Caco-2 (cell line): ENCODE data around the gene STAT3. TPM values are rescaled to one million over a fixed set of nuclear protein-coding genes. Genes with fewer than 3 reads are reported as not detected.
"Not testable (repeated sequence)": the region's sequence is repeated elsewhere in the genome, so short reads cannot be mapped to it uniquely, and the experiment has no call there.

Experiments
- BruUV-seq: library from RNA; stranded (reverse); fragments of 400-500 nt; replicated peaks from 2 replicates; lab custom pipeline; 2021; lab: Mats Ljungman, UMichigan
- CTCF ChIA-PET: fragments of 300-600 bp; sonication (Branson Sonifier 250); formaldehyde crosslinking; loops from one replicate; lab custom pipeline; 2022; ENCODE audit warnings: antibody characterized with exemption; lab: Charles Lee
- POLR2A ChIA-PET: fragments of 300-600 bp; sonication (Branson Sonifier 250); formaldehyde crosslinking; loops from one replicate; lab custom pipeline; 2022; ENCODE audit warnings: antibody characterized with exemption; lab: Charles Lee
- DNase-seq, 2 experiments: peaks; one replicate each; pipeline versions ENCODE4 v3.0.0 to v3.0.0-alpha.2; 2020 to 2022
- H3K27me3 ChIP-seq: replicated peaks from 2 replicates; pipeline ENCODE4 v1.6.0; 2011; ENCODE audit warnings: low read length; ENCODE audit not compliant: control insufficient read depth, insufficient read depth
- H3K36me3 ChIP-seq: 2 replicates; pipeline ENCODE4 v1.5.1; 2011; ENCODE audit warnings: low read length; ENCODE audit not compliant: control insufficient read depth, insufficient read depth
- H3K4me1 ChIP-seq: fragments of 250-450 bp; sonication (Bioruptor Pico); 2 replicates; pipeline ENCODE4 v1.5.1; 2020; ENCODE audit warnings: mild to moderate bottlenecking
- H3K4me3 ChIP-seq: 2 replicates; pipeline ENCODE4 v1.5.1; 2011; ENCODE audit warnings: low read depth, mild to moderate bottlenecking, control low read depth, low read length
- H3K9me3 ChIP-seq: fragments of 250-450 bp; sonication (Bioruptor Pico); 2 replicates; pipeline ENCODE4 v1.5.1; 2020; ENCODE audit warnings: mild to moderate bottlenecking, moderate library complexity
- H3K27ac Mint-ChIP-seq: one replicate; pipeline ENCODE4 v1.8.0; 2022; ENCODE audit warnings: mixed read lengths; ENCODE audit not compliant: unreplicated experiment
- H3K27me3 Mint-ChIP-seq: one replicate; pipeline ENCODE4 v1.8.0; 2022; ENCODE audit warnings: mixed read lengths; ENCODE audit not compliant: insufficient read depth, unreplicated experiment
- H3K36me3 Mint-ChIP-seq: one replicate; pipeline ENCODE4 v1.8.0; 2022; ENCODE audit warnings: mild to moderate bottlenecking, mixed read lengths; ENCODE audit not compliant: insufficient read depth, unreplicated experiment
- H3K4me1 Mint-ChIP-seq: one replicate; pipeline ENCODE4 v1.8.0; 2022; ENCODE audit warnings: low read depth, mixed read lengths; ENCODE audit not compliant: unreplicated experiment
- H3K4me3 Mint-ChIP-seq: one replicate; pipeline ENCODE4 v1.8.0; 2022; ENCODE audit warnings: mild to moderate bottlenecking, moderate library complexity, mixed read lengths; ENCODE audit not compliant: unreplicated experiment
- H3K9me3 Mint-ChIP-seq: one replicate; pipeline ENCODE4 v1.8.0; 2022; ENCODE audit warnings: mixed read lengths; ENCODE audit not compliant: unreplicated experiment
- intact Hi-C: fragments of 100-400 bp; cut with micrococcal nuclease; formaldehyde crosslinking; loops from one replicate; pipeline ENCODE4 v1.10.0; 2022; ENCODE audit not compliant: unreplicated experiment
- total RNA-seq: library from RNA; stranded (reverse); gene quantifications from 2 replicates; pipeline ENCODE4 v1.2.3, GENCODE V29; 2022
- TF ChIP-seq, protein P1 (sequence below), 2 experiments: fragments of 200-600 bp in 1 of 2; IDR thresholded peaks; 1 replicate in 1 of 2; 2 replicates in 1 of 2; pipeline versions ENCODE4 v1.5.1 to v1.8.0; 2011 to 2022; ENCODE audit warnings: antibody characterized with exemption in 1 of 2, control low read depth in 1 of 2, inconsistent platforms in 1 of 2, low read depth in 1 of 2, low read length in 1 of 2, mild to moderate bottlenecking in 1 of 2, moderate library complexity in 1 of 2; ENCODE audit not compliant: insufficient read depth in 1 of 2, severe bottlenecking in 1 of 2, unreplicated experiment in 1 of 2

The STAT3 gene
- total RNA-seq, 1 experiment from 2014 or later, result 73.7 TPM

DNA sequence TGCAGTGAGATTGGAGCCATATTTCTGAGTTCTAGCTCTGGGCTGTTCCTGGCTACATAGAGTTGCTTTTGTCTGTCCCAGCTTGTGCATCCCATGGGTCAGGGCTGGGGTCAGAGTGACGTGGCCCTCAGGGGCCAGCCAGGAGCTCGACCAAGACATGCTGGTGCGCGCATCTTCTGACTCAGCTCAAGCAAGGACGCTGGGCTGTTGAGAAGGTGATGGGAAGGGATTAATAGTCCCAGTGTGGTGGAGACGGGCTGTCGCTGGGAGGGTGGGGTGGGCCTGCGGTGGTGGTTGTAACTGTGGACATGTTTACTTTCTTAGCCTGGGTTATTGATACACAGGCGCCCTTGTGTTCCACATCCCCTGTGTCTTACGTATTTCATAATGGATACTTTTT is 90.5 kb downstream of the STAT3 start:
- H3K9me3 ChIP-seq, H3K27me3 Mint-ChIP-seq, CTCF ChIA-PET, intact Hi-C loops, H3K4me1 Mint-ChIP-seq, H3K27me3 ChIP-seq, BruUV-seq, DNase-seq, H3K4me3 ChIP-seq, H3K9me3 Mint-ChIP-seq, H3K4me1 ChIP-seq, H3K36me3 ChIP-seq, H3K36me3 Mint-ChIP-seq, POLR2A ChIA-PET, H3K27ac Mint-ChIP-seq, H3K4me3 Mint-ChIP-seq: not testable (repeated sequence)

GRCh38 chr17:42296012-42296411 is 92.2 kb downstream of the STAT3 start:
- no peak overlapping the region for H3K4me3 Mint-ChIP-seq
- no peaks in the 10 kb centered on the region for H3K4me1 Mint-ChIP-seq
- H3K4me1 ChIP-seq, result no peaks in the 10 kb centered on the region
- intact Hi-C loops, result no loop called here
- H3K27ac Mint-ChIP-seq, result no peak overlapping the region
- BruUV-seq, result no TSS peak
- no peaks in the 10 kb centered on the region for H3K27me3 Mint-ChIP-seq
- POLR2A ChIA-PET, result no interaction called here
- no peaks in the 10 kb centered on the region for H3K27me3 ChIP-seq
- CTCF ChIA-PET, result interaction anchor here (0.6 to 1.1 kb wide), 2 partner anchors 74 to 233 kb away, joined by 3 read pairs; no protein-coding TSS in a partner anchor
- H3K9me3 ChIP-seq, result no peaks in the 10 kb centered on the region
- H3K9me3 Mint-ChIP-seq, result no peaks in the 10 kb centered on the region
- no peaks in the 10 kb centered on the region for H3K36me3 Mint-ChIP-seq
- DNase-seq, result no peak
- no peaks in the 10 kb centered on the region for H3K36me3 ChIP-seq
- TF ChIP-seq, protein P1, sequence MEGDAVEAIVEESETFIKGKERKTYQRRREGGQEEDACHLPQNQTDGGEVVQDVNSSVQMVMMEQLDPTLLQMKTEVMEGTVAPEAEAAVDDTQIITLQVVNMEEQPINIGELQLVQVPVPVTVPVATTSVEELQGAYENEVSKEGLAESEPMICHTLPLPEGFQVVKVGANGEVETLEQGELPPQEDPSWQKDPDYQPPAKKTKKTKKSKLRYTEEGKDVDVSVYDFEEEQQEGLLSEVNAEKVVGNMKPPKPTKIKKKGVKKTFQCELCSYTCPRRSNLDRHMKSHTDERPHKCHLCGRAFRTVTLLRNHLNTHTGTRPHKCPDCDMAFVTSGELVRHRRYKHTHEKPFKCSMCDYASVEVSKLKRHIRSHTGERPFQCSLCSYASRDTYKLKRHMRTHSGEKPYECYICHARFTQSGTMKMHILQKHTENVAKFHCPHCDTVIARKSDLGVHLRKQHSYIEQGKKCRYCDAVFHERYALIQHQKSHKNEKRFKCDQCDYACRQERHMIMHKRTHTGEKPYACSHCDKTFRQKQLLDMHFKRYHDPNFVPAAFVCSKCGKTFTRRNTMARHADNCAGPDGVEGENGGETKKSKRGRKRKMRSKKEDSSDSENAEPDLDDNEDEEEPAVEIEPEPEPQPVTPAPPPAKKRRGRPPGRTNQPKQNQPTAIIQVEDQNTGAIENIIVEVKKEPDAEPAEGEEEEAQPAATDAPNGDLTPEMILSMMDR (IDR thresholded peaks at IDR 0.05; ENCODE audit: insufficient read depth in 1 of 2, low read depth in 1 of 2, low read length in 1 of 2, severe bottlenecking in 1 of 2, unreplicated experiment in 1 of 2), result no peak
- H3K4me3 ChIP-seq, result no peak overlapping the region

DNA sequence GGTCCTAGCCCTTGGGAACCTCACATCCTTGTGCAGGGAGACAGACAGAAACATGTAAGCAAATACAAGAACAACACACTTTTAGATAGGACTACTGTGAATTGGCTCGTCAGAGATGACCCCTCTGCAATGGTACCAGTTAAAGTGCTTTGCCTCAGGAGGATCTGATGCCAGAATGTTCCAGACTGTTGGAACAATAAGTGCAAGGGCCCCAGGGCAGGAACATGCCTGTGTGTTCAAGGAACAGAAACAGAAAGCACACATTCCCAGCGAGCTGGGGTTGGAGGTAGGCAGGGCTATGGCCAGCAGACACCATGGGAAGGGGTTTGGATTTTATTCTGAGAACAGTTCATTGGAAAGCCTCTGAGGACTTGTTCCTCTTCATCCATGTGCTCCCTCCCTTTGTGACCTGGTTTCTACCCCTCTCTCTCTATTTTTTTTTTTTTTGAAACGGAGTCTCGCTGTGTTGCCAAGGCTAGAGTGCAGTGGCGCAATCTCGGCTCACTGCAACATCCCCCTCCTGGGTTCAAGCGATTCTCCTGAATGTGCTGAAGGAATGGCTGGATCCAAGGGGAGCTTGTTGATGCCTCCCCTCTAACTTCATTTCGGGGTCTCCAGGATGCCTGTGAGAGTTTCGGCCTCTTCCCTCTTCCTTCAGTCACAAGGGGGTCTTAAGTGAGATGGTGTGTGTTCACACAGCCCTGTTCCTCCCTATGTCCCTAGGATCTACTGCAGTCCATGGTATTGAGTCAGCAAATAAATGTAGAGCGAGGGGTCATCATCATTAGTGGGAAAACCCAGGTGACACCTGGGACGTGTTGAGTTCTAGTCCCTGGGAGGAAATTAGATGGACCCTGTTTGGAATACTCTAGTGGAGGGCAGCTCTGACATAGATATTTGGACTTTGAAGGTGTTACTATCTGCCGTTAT is 93.5 kb downstream of the STAT3 start:
- no peaks in the 10 kb centered on the region for H3K27me3 Mint-ChIP-seq
- intact Hi-C loops, result no loop called here
- TF ChIP-seq, protein P1 (IDR thresholded peaks at IDR 0.05; ENCODE audit: insufficient read depth in 1 of 2, low read depth in 1 of 2, low read length in 1 of 2, severe bottlenecking in 1 of 2, unreplicated experiment in 1 of 2), result no peak
- H3K27ac Mint-ChIP-seq, result no peak overlapping the region
- no peak overlapping the region for H3K4me3 ChIP-seq
- no peaks in the 10 kb centered on the region for H3K36me3 ChIP-seq
- no peak overlapping the region for H3K4me3 Mint-ChIP-seq
- no peak for DNase-seq
- ChIA-PET POLR2A (no interaction called here), CTCF (no interaction called here)
- no peaks in the 10 kb centered on the region for H3K4me1 Mint-ChIP-seq
- H3K9me3 Mint-ChIP-seq, result no peaks in the 10 kb centered on the region
- no peaks in the 10 kb centered on the region for H3K9me3 ChIP-seq
- no peaks in the 10 kb centered on the region for H3K4me1 ChIP-seq
- H3K36me3 Mint-ChIP-seq, result no peaks in the 10 kb centered on the region
- no TSS peak for BruUV-seq
- no peaks in the 10 kb centered on the region for H3K27me3 ChIP-seq
